IPS DF 4.7 (cell line): ENCODE measurements around the gene HDAC7.

Source experiments
- DNase-seq: peaks from one replicate; pipeline ENCODE4 v3.0.0-alpha.2; 2013; ENCODE audit warnings: low spot score; ENCODE audit errors: extremely low read depth

Gene HDAC7

GRCh38 chr12:47747596-47748506 lies 71.9 kb downstream of the HDAC7 start:
- no peak for DNase-seq

GRCh38 chr12:47747126-47747525 lies 72.6 kb downstream of the HDAC7 start:
- DNase-seq, result no peak

DNA sequence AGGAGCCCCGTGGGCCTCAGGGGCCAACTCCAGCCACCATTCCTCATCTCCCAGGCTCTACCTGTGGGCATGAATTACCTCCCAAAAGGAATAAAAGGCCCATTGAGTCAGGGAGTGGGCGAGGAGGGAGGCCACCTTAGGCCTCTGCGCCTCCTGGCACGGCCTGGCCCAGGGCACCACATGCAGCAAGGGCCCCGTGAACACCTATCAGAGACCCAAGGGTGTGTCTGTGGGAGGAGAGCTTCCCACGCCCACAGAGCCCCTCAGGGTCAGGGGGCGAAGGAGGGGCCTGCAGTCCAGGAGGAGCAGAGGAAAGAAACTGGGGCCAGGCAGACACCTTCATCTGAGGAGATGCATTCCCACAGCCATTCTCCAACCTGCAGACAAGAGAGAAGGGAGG lies 73.2 kb downstream of the HDAC7 start:
- DNase-seq, result no peak

- no peak for DNase-seq
Measured at GRCh38 chr12:47746073-47746472, 73.6 kb downstream of the HDAC7 start.

DNA sequence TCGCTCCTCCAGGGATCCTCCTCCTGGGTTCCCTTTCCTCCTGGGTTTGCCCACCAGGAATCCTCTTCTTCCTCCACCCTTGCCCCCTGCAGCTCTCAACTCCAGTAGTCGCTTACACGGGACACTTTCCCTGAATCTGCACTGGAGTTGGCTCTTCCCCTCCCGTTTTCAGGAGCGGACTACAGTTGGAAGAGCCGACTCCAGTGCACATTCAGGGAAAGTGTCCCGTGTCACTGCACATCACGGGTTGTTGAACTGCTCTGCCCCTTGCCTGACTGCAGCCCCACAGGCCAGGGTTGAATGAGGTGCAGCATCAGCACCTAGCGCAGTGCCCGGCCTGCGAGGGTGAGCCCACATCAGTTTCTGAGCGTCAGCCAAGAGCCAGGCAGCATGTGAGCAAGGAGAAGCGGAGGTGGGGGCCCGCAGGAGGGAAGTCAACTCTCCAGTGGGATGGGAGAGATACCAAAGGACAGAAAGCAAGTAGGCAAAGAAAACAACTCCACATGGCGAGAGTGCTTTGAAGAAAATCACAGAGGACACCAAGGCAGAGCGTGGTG lies 74.1 kb downstream of the HDAC7 start:
- no peak for DNase-seq

DNA sequence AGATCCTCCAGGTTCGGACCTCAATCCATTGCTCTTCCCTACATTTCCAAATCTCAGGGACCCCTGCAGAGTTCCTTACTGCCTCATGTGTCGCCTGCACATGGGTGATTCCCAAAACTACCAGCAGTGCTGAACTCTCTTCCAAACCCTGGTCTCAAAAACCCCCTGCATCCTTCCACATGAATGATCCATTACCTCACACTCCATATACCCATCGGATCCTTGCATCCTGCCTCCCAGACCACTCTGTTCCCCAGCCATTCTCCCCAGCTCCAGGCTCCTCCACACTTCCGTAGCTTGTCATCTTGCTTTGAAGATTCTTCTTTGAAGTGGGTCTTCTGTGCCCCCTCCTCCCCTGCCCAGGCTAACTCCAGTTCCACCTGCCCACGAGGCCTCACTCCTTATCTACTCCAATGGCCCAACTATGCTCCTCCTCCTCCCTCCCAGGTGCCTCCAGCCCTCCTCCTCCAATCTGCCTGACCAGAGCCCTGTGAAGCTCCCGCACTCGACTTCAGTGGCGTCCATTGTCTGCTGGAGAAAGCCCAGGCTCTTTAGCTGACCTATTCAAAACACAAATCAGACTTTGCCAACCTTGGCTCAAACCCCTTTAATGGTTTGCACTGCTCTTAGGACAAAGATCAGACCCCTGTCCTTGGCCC lies 74.8 kb downstream of the HDAC7 start:
- no peak for DNase-seq

- DNase-seq, result no peak
Measured at GRCh38 chr12:47744005-47744651, 75.6 kb downstream of the HDAC7 start.

DNA sequence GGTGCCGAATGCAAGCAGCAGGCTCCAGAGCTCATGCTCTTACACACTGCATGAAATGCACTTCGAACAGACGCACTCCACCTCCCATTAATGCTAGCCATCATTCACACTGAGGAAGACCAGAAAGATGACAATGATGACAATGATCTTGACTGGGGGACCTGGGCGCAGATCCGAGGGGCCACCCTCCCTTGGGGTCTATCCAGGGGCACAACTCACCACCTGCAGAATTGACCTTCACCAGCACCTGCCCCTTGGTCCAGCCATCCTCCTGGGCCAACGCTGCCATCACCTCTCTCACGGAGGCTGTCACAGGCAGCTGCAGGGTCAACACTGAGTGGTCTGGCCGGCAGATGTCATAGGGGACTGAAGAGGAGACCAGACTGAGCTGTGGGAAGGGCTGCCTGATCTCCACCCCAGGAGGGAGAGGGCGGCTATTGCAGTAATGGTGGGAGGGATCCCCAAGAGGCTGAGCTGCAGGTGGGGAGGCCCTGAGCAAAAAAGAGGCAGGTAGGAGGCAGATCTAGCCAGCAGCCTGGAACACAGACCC lies 76.3 kb downstream of the HDAC7 start:
- DNase-seq, result no peak

GRCh38 chr12:47742253-47742825 lies 77.4 kb downstream of the HDAC7 start:
- DNase-seq, result no peak

- no peak for DNase-seq
Measured at GRCh38 chr12:47741340-47741703, 78.4 kb downstream of the HDAC7 start.

DNA sequence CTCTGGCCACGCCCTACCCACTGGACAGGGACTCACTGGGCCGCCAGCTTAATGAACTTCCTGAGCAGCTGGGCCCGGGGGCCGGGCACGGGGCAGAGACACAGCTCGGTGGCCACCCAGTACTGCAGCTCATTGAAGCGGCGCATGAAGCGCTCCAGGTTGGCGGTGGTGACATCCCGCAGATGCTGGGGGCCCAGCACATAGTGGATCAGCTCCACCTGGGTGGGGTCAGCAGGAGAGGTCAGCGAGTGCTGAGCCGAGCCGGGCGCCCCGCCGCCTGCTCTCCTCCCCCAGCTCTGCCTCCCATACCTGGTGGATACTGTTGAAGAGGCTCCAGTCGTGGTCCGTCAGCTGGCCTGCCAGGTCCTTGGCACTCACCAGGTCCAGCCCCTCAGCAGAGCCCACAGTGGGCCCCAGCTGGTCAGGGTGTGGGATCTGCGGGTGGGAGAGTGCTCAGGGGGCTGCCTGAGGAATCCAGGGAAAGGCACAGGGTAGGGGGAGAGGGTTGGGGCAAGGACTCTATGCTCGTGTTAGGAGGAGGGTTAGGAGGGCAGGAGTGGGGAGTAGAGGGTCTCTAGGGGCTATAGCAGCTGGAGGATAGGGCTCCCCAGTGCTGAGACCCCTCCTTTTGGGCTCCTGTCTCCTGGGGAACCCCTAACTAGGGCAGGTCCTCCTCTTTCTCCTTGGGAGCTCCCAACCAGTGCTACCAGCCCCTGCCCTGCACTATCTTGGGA lies 78.9 kb downstream of the HDAC7 start:
- no peak for DNase-seq

DNA sequence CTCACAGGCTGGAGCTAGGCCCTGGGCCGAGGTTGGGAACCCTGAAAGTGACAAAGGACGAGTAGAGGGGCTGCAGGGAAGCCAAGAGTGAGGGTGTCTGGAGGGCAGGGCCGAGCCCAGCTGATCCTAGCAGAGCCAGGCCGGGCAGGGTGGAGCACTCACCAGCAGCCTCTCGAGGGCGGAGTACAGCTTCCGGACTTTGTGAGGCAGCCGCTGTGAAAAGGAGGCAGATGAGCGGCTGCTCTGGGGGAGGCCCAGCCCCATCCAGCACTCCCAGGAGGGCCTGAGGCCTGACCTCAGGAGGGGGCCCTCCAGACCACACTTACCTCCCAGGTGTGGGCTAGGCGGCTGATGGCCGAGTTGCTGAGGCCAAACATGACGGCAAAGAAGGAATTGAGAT lies 79.7 kb downstream of the HDAC7 start:
- DNase-seq, result no peak

- no peak for DNase-seq
Measured at GRCh38 chr12:47739297-47739696, 80.4 kb downstream of the HDAC7 start.

- DNase-seq, result no peak
Measured at GRCh38 chr12:47737936-47738594, 81.6 kb downstream of the HDAC7 start.

DNA sequence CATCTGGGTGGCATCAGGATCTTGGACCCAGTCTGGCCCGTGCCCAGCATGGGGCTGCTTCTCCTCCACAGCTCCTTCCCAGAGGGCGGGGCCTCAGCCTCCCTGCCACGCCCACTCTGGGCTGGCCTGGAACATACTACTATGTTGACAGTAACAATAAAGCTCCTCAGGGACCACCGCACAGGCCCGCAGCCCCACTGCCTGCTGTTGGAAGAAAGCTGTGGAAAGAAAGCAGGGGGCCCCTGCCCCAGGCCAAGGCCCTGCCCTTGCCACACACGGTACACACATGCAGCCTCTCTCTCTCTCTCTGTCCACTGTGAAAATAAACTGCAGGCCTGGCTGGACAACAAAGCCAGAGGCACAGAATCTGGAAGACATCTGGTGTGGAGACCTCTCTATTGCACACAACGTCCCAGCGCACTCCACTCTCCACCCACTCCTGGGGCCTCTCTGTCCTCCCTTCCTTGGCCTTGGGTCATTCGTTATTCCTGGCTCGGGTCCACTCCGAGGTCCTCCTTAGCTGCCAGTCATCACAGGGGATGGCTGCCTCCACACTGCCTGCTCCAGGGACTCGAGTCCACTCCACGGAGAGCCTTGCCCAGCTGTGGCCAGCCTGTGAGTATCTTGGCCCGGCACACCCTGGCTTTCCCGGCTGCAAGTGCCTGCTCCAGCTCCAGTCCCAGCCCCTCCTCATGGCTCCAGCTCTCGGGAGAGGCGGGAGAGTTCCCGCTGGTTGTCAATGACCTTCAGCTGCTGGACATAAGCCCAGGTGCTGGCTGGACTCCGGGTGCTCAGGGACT lies 82.6 kb downstream of the HDAC7 start:
- DNase-seq, result no peak

- no peak for DNase-seq
Measured at GRCh38 chr12:47736216-47736615, 83.5 kb downstream of the HDAC7 start.

- no peak for DNase-seq
Measured at GRCh38 chr12:47735649-47736048, 84.1 kb downstream of the HDAC7 start.

DNA sequence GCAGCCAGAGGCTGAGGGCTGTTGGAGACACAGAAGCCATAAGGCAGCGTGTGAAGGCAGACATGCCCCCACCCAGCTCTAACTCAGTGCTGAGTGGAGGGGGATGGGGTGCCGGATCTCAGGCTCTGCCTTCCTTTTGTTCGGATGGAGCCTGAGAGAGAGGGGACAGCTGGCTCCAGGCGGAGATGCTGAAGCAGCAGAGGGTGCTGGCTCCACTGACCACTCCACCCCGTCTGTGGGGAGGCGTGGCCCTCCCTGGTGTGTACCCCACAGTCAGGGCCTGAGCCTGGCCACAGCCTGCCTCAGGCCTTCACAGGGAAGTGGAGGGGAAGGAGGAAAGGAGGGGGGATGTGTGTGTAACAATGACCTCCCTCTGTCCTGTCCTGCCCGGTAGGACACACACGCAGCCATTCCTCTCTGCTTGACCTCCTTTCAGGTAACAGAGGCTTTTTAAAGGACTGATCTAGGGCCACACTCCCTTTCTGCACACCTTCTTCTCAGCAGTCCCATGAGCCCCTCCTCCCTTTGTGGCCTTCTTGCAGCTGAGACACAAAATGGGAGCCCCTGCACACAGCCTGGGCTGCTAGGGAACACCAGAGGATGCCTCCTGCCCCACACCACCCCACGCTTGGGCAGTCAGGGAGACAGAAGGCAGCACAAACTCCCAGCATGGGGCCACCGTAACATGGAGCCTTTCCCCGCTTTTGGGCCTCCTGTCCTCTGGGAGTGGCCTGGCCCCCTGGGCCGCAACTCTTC lies 84.8 kb downstream of the HDAC7 start:
- no peak for DNase-seq

GRCh38 chr12:47733142-47733541 lies 86.6 kb downstream of the HDAC7 start:
- DNase-seq, result no peak
